AG10803 (cell line): Measurements from ENCODE around the gene TBCEL.
"Not testable (repeated sequence)": the region's sequence is repeated elsewhere in the genome, so short reads cannot be mapped to it uniquely, and the experiment has no call there.

Source experiments
- DNase-seq: peaks from one replicate; pipeline ENCODE4 v3.0.0; 2010; ENCODE audit warnings: low read depth
- H3K4me3 ChIP-seq: 2 replicates; pipeline ENCODE4 v1.5.1; 2011; ENCODE audit warnings: mild to moderate bottlenecking, low read length, control low read depth
- TF ChIP-seq, protein P1 (sequence below): conservative IDR thresholded peaks from 2 replicates; pipeline ENCODE4 v1.5.1; 2011; ENCODE audit warnings: mild to moderate bottlenecking, low read length, control low read depth, inconsistent platforms

Gene TBCEL

GRCh38 chr11:121110871-121111724 lies 87.2 kb downstream of the TBCEL start:
- no peak overlapping the region for H3K4me3 ChIP-seq
- DNase-seq = no peak
- TF ChIP-seq, protein P1, sequence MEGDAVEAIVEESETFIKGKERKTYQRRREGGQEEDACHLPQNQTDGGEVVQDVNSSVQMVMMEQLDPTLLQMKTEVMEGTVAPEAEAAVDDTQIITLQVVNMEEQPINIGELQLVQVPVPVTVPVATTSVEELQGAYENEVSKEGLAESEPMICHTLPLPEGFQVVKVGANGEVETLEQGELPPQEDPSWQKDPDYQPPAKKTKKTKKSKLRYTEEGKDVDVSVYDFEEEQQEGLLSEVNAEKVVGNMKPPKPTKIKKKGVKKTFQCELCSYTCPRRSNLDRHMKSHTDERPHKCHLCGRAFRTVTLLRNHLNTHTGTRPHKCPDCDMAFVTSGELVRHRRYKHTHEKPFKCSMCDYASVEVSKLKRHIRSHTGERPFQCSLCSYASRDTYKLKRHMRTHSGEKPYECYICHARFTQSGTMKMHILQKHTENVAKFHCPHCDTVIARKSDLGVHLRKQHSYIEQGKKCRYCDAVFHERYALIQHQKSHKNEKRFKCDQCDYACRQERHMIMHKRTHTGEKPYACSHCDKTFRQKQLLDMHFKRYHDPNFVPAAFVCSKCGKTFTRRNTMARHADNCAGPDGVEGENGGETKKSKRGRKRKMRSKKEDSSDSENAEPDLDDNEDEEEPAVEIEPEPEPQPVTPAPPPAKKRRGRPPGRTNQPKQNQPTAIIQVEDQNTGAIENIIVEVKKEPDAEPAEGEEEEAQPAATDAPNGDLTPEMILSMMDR = no peak

DNA sequence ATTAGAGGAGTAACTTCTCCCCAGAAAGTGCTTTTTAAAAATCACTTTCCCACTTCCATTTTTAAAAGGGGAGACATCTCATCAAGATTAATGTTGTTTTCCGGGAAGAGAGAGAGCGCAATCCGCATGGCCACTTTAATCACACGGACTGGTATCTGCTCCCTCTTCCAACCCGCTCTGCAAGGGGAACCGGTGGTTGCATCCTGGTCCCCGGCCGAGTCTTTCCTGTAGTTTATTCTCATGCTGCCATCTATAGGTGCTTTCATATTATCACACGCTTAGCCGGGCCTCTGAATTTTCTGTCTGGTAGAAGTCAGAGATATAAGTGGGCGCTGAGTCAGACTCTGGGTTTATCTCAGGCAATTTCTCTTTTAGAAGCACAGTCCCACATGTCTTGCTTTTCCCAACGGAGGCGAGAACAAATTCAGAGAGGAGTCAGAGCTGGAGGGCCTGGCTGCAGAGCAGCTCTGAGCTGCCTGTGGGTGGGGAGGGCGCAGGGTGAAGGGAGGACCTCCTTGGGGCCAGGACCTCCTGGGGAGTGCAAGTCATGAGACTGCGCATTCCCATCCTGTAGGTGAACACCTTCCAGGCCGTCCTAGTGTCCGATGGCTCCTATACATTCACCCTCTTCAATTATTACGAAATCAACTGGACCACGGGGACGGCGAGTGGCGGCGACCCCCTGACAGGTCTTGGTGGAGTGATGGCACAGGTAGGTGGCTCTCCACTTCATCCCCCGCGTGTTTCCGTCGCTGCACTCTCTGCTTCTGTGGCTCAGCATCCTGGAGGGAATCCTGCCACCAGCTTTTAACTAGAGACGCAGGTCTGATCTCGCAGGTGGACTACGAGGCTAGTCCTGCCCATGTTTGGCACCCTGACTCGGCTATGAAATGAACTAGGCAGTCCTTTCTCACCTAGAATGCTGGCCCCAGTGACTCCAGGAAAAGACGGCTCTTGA lies 88.9 kb downstream of the TBCEL start:
- peak; percentile 63 for DNase-seq
- TF ChIP-seq, protein P1 = peak; percentile 65
- no peak overlapping the region for H3K4me3 ChIP-seq

- H3K4me3 ChIP-seq = no peak overlapping the region
- no peak for DNase-seq
- TF ChIP-seq, protein P1 = no peak
Observed at GRCh38 chr11:121113611-121114010, 89.7 kb downstream of the TBCEL start.

- H3K4me3 ChIP-seq, DNase-seq: not testable (repeated sequence)
Observed at GRCh38 chr11:121115024-121115423, 91.1 kb downstream of the TBCEL start.

DNA sequence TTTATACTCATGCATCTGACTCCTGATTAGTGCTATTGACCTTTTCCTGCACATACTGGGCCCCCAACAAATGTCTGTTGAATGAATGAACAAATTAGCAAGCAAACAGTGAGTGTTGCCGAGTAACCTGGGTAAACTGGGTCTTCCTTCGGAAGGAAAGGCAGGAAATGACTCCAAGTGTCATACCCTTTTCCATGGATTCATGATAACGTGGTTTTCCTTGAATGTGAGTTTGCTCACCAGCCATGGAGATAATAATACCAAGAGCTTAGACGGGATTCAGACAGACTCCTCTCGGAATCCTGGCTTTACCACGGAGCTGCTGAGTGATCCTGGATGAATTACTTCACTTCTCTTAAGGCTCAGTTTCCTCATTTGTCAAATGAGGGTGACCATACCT lies 93.9 kb downstream of the TBCEL start:
- DNase-seq = no peak
- TF ChIP-seq, protein P1 = no peak
- H3K4me3 ChIP-seq = no peak overlapping the region

- no peak overlapping the region for H3K4me3 ChIP-seq
- DNase-seq = peak; percentile 28
Observed at GRCh38 chr11:121119440-121119839, 95.5 kb downstream of the TBCEL start.

DNA sequence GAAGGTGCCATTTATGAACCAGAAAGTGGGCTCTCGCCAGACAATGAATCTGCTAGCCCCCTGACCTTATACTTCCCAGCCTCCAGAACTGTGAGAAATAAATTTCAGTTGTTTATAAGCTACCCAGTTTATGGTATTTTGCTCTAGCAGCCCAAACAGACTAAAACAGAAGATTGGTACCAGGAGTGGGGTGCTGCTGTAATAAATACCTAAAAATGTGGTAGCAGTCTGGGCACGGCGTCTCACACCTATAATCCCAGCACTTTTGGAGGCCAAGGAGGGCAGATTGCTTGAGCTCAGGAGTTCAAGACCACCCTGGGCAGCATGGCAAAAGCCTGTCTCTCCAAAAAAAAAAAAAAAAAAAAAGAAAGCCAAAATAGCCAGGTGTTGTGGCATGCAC lies 98.4 kb downstream of the TBCEL start:
- DNase-seq = no peak
- TF ChIP-seq, protein P1 = no peak
- no peak overlapping the region for H3K4me3 ChIP-seq

More at GRCh38 chr11:121119440-121119839, 95.5 kb downstream of the TBCEL start:
- TF ChIP-seq, protein P1 = no peak
